ENCODE results near the gene CFAP58.

- TF ChIP-seq, protein P1, sequence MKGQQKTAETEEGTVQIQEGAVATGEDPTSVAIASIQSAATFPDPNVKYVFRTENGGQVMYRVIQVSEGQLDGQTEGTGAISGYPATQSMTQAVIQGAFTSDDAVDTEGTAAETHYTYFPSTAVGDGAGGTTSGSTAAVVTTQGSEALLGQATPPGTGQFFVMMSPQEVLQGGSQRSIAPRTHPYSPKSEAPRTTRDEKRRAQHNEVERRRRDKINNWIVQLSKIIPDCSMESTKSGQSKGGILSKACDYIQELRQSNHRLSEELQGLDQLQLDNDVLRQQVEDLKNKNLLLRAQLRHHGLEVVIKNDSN (IDR thresholded peaks at IDR 0.05), result no peak
- TF ChIP-seq EP300 (IDR thresholded peaks at IDR 0.05; ENCODE audit: borderline replicate concordance) (no peak), YY1 (IDR thresholded peaks at IDR 0.05; ENCODE audit: low read depth) (no peak), CREB1 (IDR thresholded peaks at IDR 0.05; ENCODE audit: low read depth) (no peak), TAF1 (IDR thresholded peaks at IDR 0.05; ENCODE audit: low read depth) (no peak)
- TF ChIP-seq, protein P2, sequence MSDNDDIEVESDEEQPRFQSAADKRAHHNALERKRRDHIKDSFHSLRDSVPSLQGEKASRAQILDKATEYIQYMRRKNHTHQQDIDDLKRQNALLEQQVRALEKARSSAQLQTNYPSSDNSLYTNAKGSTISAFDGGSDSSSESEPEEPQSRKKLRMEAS (IDR thresholded peaks at IDR 0.05), result no peak
Measured at GRCh38 chr10:104325436-104326435, 27.9 kb upstream of the CFAP58 start.
